DMS53 treated with DMSO at 0.1 percent for 48 hours (cell line): ENCODE measurements around the gene NKX3-2.
A peak's percentile ranks its signal among the peaks of the same experiment; 100 is the strongest.

Experiments
- DNase-seq: peaks from one replicate; lab custom pipeline; 2025; ENCODE audit not compliant: unreplicated experiment; lab: John Stamatoyannopoulos, UW

The NKX3-2 gene

GRCh38 chr4:13546142-13546940 lies 2.0 kb upstream of the NKX3-2 start:
- DNase-seq: no peak

GRCh38 chr4:13545394-13545808 lies 1.1 kb upstream of the NKX3-2 start:
- DNase-seq: no peak

GRCh38 chr4:13544606-13545393 lies 492 bp upstream of the NKX3-2 start:
- peak; percentile 72 for DNase-seq

GRCh38 chr4:13543032-13543838 lies 1.1 kb downstream of the NKX3-2 start:
- no peak for DNase-seq

- no peak for DNase-seq
Observed at GRCh38 chr4:13542577-13543031, 1.7 kb downstream of the NKX3-2 start.

GRCh38 chr4:13541720-13542576 lies 2.4 kb downstream of the NKX3-2 start:
- peak; percentile 83 for DNase-seq

GRCh38 chr4:13541176-13541604 lies 3.1 kb downstream of the NKX3-2 start:
- no peak for DNase-seq

- DNase-seq: no peak
Observed at GRCh38 chr4:13540446-13541175, 3.7 kb downstream of the NKX3-2 start.

- DNase-seq: no peak
Observed at GRCh38 chr4:13539619-13540445, 4.5 kb downstream of the NKX3-2 start.

GRCh38 chr4:13539047-13539618 lies 5.2 kb downstream of the NKX3-2 start:
- DNase-seq: no peak

GRCh38 chr4:13538427-13538973 lies 5.8 kb downstream of the NKX3-2 start:
- DNase-seq: no peak

- no peak for DNase-seq
Observed at GRCh38 chr4:13537832-13538177, 6.5 kb downstream of the NKX3-2 start.

- DNase-seq: no peak
Observed at GRCh38 chr4:13537011-13537831, 7.1 kb downstream of the NKX3-2 start.

GRCh38 chr4:13536607-13537006 lies 7.7 kb downstream of the NKX3-2 start:
- DNase-seq: no peak

- DNase-seq: no peak
Observed at GRCh38 chr4:13535708-13536361, 8.5 kb downstream of the NKX3-2 start.

GRCh38 chr4:13535118-13535517 lies 9.2 kb downstream of the NKX3-2 start:
- DNase-seq: no peak
